RWPE1 (cell line): ENCODE measurements around the gene MGA.

Source experiments
- CTCF ChIA-PET: fragments of 350-600 bp; sonication (Branson Sonifier 250); formaldehyde crosslinking; extraction: SDS; loops from one replicate; lab custom pipeline; 2021; lab: Yijun Ruan, JAX
- POLR2A ChIA-PET: fragments of 400-600 bp; formaldehyde crosslinking; extraction: SDS; loops from one replicate; lab custom pipeline; 2020; ENCODE audit warnings: antibody characterized with exemption; ENCODE audit not compliant: low non-redundant PET; lab: Yijun Ruan, JAX
- DNase-seq: peaks from one replicate; pipeline ENCODE4 v3.0.0; 2012; ENCODE audit warnings: low spot score
- H3K27ac ChIP-seq: fragments of 450-650 bp; 2 replicates; pipeline ENCODE4 v1.5.1; 2017
- CTCF ChIP-seq: fragments of 450-650 bp; conservative IDR thresholded peaks from 2 replicates; pipeline ENCODE4 v1.5.1; 2017; ENCODE audit warnings: low read depth, mild to moderate bottlenecking

Gene MGA

GRCh38 chr15:41671656-41672648 lies 11.7 kb downstream of the MGA start:
- TF ChIP-seq CTCF: no peak
- ChIA-PET CTCF (no interaction called here), POLR2A (no interaction called here)
- H3K27ac ChIP-seq: no peak overlapping the region
- no peak for DNase-seq

- TF ChIP-seq CTCF: no peak
- ChIA-PET CTCF (interaction anchor here (0.5 kb wide), 1 partner anchor 11 kb away, joined by 3 read pairs; no protein-coding TSS in a partner anchor), POLR2A (no interaction called here)
- no peak overlapping the region for H3K27ac ChIP-seq
- no peak for DNase-seq
Observed at GRCh38 chr15:41675337-41675736, 15.1 kb downstream of the MGA start.

- H3K27ac ChIP-seq: no peak overlapping the region
- POLR2A ChIA-PET: no interaction called here
- no peak for TF ChIP-seq CTCF
- no peak for DNase-seq
- CTCF ChIA-PET: no interaction called here
Observed at GRCh38 chr15:41678742-41679141, 18.5 kb downstream of the MGA start.

- ChIA-PET CTCF (no interaction called here), POLR2A (no interaction called here)
Observed at GRCh38 chr15:41683955-41684354, 23.8 kb downstream of the MGA start.

GRCh38 chr15:41688671-41689070 lies 28.5 kb downstream of the MGA start:
- POLR2A ChIA-PET: no interaction called here

More at GRCh38 chr15:41683955-41684354, 23.8 kb downstream of the MGA start:
- no peak for DNase-seq
- H3K27ac ChIP-seq: no peak overlapping the region
- no peak for TF ChIP-seq CTCF

GRCh38 chr15:41689083-41689482 lies 28.9 kb downstream of the MGA start:
- no peak for TF ChIP-seq CTCF
- CTCF ChIA-PET: interaction anchor here (1.2 kb wide), 1 partner anchor 85 kb away, joined by 6 read pairs; no protein-coding TSS in a partner anchor
- POLR2A ChIA-PET: no interaction called here
- no peak for DNase-seq
- no peak overlapping the region for H3K27ac ChIP-seq

More at GRCh38 chr15:41688671-41689070, 28.5 kb downstream of the MGA start:
- no peak for TF ChIP-seq CTCF
- DNase-seq: no peak
- CTCF ChIA-PET: interaction anchor here (1.2 kb wide), 1 partner anchor 85 kb away, joined by 6 read pairs; no protein-coding TSS in a partner anchor
- no peak overlapping the region for H3K27ac ChIP-seq
